OCI-LY1 (cell line): Measurements from ENCODE around the gene ATXN7L1.

Experiments
- EZH2 ChIP-seq: fragments of 200-600 bp; sonication (generic), shearing (Covaris generic); IDR thresholded peaks from 2 replicates; pipeline ENCODE4 v1.8.0; 2017; ENCODE audit warnings: borderline replicate concordance, mixed run types, mild to moderate bottlenecking, antibody characterized with exemption, low read length, moderate library complexity, mixed read lengths
- TF ChIP-seq, protein P1 (sequence below): fragments of 200-600 bp; sonication (generic), shearing (Covaris generic); IDR thresholded peaks from 2 replicates; pipeline ENCODE4 v1.5.1; 2017; ENCODE audit warnings: mild to moderate bottlenecking, antibody characterized with exemption, low read length, moderate library complexity, mixed read lengths

DNA sequence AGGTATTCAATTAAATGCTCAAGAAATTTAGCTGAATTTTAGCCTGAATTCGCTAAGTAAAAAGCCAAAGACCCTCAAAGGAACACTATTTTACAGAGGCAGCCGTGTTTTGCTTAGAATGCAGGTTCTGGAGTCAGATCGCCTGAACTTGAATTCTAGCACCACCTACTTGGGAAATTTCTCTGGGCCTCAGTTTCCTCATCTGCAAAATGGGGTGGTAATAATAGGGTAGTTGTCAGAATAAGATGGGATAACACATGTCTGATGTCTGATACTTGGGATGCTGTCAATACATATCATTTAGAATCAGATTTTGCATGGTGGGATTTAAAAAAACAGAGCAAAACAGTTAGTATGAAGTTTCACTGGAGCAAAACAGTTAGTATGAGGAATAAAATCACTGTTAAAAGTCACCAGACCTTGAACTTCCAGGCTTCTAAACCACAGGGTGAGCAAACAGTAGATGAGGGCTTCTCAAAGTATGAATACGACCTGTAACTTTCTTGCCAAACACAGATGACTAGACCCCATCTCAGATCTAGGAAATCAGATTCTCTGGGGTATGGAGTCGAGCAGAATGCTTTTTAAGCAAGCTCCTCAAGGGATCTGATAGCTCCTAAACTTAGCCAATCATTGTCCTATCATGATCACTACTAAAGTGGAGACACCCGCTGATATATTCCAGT is 75.4 kb downstream of the ATXN7L1 start:
- TF ChIP-seq, protein P1, sequence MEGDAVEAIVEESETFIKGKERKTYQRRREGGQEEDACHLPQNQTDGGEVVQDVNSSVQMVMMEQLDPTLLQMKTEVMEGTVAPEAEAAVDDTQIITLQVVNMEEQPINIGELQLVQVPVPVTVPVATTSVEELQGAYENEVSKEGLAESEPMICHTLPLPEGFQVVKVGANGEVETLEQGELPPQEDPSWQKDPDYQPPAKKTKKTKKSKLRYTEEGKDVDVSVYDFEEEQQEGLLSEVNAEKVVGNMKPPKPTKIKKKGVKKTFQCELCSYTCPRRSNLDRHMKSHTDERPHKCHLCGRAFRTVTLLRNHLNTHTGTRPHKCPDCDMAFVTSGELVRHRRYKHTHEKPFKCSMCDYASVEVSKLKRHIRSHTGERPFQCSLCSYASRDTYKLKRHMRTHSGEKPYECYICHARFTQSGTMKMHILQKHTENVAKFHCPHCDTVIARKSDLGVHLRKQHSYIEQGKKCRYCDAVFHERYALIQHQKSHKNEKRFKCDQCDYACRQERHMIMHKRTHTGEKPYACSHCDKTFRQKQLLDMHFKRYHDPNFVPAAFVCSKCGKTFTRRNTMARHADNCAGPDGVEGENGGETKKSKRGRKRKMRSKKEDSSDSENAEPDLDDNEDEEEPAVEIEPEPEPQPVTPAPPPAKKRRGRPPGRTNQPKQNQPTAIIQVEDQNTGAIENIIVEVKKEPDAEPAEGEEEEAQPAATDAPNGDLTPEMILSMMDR: no peak
- TF ChIP-seq EZH2: no peak
